HEK293 (cell line): ENCODE results near the gene ACSS1.
A peak's percentile ranks its signal among the peaks of the same experiment; 100 is the strongest.

Experiments used
- CTCF ChIA-PET: fragments of 350-600 bp; formaldehyde crosslinking; extraction: SDS; loops from one replicate; lab custom pipeline; 2021; ENCODE audit warnings: antibody characterized with exemption; lab: Yijun Ruan, JAX
- POLR2A ChIA-PET: fragments of 300-600 bp; formaldehyde crosslinking; extraction: SDS; loops from one replicate; lab custom pipeline; 2020; ENCODE audit warnings: antibody characterized with exemption, inconsistent platforms; lab: Yijun Ruan, JAX
- H3K27ac ChIP-seq: fragments of 200-500 bp; sonication (Bioruptor generic); 2 replicates; pipeline ENCODE4 v1.5.1; 2014; ENCODE audit warnings: low read depth, low read length, control low read depth, inconsistent platforms; ENCODE audit errors: extremely low read depth
- H3K36me3 ChIP-seq, 2 experiments: fragments of 200-500 bp in 1 of 2; sonication (Bioruptor generic) in 1 of 2; 1 replicate in 1 of 2; 2 replicates in 1 of 2; pipeline ENCODE4 v1.5.1; 2014 to 2017; ENCODE audit warnings: inconsistent platforms in 2 of 2, low read length in 2 of 2; ENCODE audit not compliant: control insufficient read depth in 2 of 2, insufficient read depth in 1 of 2
- H3K4me1 ChIP-seq: fragments of 200-500 bp; sonication (Bioruptor generic); 2 replicates; pipeline ENCODE4 v1.5.1; 2014; ENCODE audit warnings: mild to moderate bottlenecking, low read length, inconsistent platforms; ENCODE audit not compliant: control insufficient read depth, insufficient read depth
- H3K4me3 ChIP-seq: 2 replicates; pipeline ENCODE4 v1.5.1; 2011; ENCODE audit warnings: low read depth, mild to moderate bottlenecking, control low read depth, low read length, moderate library complexity
- H3K9me3 ChIP-seq: fragments of 200-500 bp; sonication (Bioruptor generic); 2 replicates; pipeline ENCODE4 v1.5.1; 2014; ENCODE audit warnings: low read depth, low read length, inconsistent platforms; ENCODE audit not compliant: control insufficient read depth, insufficient read depth
- HOXA7 ChIP-seq: sonication (generic); formaldehyde crosslinking; IDR thresholded peaks from 2 replicates; pipeline ENCODE4 v1.8.1; 2022; ENCODE audit warnings: missing genetic modification reagents, borderline replicate concordance
- MEIS1 ChIP-seq: sonication (generic); formaldehyde crosslinking; IDR thresholded peaks from 2 replicates; pipeline ENCODE4 v1.8.1; 2022; ENCODE audit warnings: missing genetic modification reagents, mild to moderate bottlenecking, borderline replicate concordance
- OVOL3 ChIP-seq: fragments of 450-650 bp; formaldehyde crosslinking; IDR thresholded peaks from 2 replicates; pipeline ENCODE4 v1.5.1; 2016; ENCODE audit warnings: missing biosample characterization, missing genetic modification characterization
- ZFHX2 ChIP-seq: fragments of 450-650 bp; formaldehyde crosslinking; conservative IDR thresholded peaks from 2 replicates; pipeline ENCODE4 v1.5.1; 2016; ENCODE audit warnings: missing biosample characterization, missing genetic modification characterization
- ZNF140 ChIP-seq: fragments of 450-650 bp; formaldehyde crosslinking; IDR thresholded peaks from 2 replicates; pipeline ENCODE4 v1.5.1; 2016; ENCODE audit warnings: missing biosample characterization, missing genetic modification characterization
- ZNF146 ChIP-seq: fragments of 450-650 bp; formaldehyde crosslinking; IDR thresholded peaks from 2 replicates; pipeline ENCODE4 v1.5.1; 2016; ENCODE audit warnings: missing biosample characterization, missing genetic modification characterization
- ZNF157 ChIP-seq: fragments of 450-650 bp; formaldehyde crosslinking; IDR thresholded peaks from 2 replicates; pipeline ENCODE4 v1.5.1; 2016; ENCODE audit warnings: missing biosample characterization, missing genetic modification characterization
- ZNF175 ChIP-seq: fragments of 450-650 bp; formaldehyde crosslinking; IDR thresholded peaks from 2 replicates; pipeline ENCODE4 v1.5.1; 2016; ENCODE audit warnings: missing biosample characterization, missing genetic modification characterization
- ZNF292 ChIP-seq: fragments of 450-650 bp; formaldehyde crosslinking; IDR thresholded peaks from 2 replicates; pipeline ENCODE4 v1.5.1; 2016; ENCODE audit warnings: low read depth, missing biosample characterization, missing genetic modification characterization, borderline replicate concordance
- ZNF473 ChIP-seq: fragments of 450-650 bp; formaldehyde crosslinking; IDR thresholded peaks from 2 replicates; pipeline ENCODE4 v1.5.1; 2017; ENCODE audit warnings: missing biosample characterization, missing genetic modification characterization
- ZNF76 ChIP-seq: fragments of 450-650 bp; formaldehyde crosslinking; IDR thresholded peaks from 2 replicates; pipeline ENCODE4; 2016; ENCODE audit warnings: low read depth, missing biosample characterization, missing genetic modification characterization, borderline replicate concordance
- ZNF843 ChIP-seq: fragments of 450-650 bp; formaldehyde crosslinking; IDR thresholded peaks from 2 replicates; pipeline ENCODE4 v1.5.1; 2016; ENCODE audit warnings: missing biosample characterization, missing genetic modification characterization
- TF ChIP-seq, protein P1 (sequence below): fragments of 450-650 bp; formaldehyde crosslinking; IDR thresholded peaks from 2 replicates; pipeline ENCODE4 v1.5.1; 2017; ENCODE audit warnings: missing biosample characterization, missing genetic modification characterization
- TF ChIP-seq, protein P2 (sequence below): fragments of 450-650 bp; IDR thresholded peaks from 2 replicates; pipeline ENCODE4 v1.5.1; 2018; ENCODE audit warnings: missing biosample characterization, missing genetic modification characterization
- TF ChIP-seq, protein P3 (sequence below): fragments of 450-650 bp; formaldehyde crosslinking; IDR thresholded peaks from 2 replicates; pipeline ENCODE4 v1.5.1; 2016; ENCODE audit warnings: missing biosample characterization, missing genetic modification characterization
- TF ChIP-seq, protein P4 (sequence below): fragments of 450-650 bp; formaldehyde crosslinking; conservative IDR thresholded peaks from 2 replicates; pipeline ENCODE4 v1.5.1; 2016; ENCODE audit warnings: low read depth, missing biosample characterization, missing genetic modification characterization
- TF ChIP-seq, protein P5 (sequence below): fragments of 450-650 bp; formaldehyde crosslinking; IDR thresholded peaks from 2 replicates; pipeline ENCODE4 v1.5.1; 2016; ENCODE audit warnings: missing biosample characterization, missing genetic modification characterization

The ACSS1 gene

DNA sequence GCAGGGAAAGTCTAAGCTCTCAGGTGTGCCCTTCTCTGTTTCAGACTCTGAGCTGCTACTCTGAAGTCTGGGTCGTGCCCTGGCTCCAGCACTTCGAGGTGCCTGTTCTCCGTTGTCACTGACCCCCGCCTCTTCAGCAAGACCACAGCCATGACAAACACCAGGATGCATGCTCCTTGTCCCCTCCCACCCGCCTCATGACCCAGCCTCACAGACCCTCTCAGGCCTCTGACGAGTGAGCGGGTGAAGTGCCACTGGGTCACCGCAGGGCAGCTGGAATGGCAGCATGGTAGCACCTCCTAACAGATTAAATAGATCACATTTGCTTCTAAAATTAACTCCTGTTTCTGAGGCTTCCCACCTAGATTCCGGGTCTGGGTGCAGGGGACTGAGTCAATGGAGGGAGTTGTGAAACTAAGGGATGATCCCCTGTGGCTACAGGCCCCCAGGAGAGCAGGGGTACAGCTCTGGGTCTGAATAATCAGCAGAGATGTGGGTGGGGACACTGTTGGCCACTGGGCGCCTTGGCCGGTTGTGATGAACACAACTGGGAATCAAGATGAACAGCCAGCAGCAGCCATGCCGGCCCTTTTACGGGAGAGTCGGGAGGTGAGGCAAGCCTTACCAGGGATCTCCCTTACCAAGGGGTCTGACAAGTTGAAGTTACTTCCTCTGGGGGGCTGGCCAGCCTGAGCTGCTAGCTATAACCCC is 98.2 kb downstream of the ACSS1 start (continued):
- TF ChIP-seq MEIS1 (no peak), ZNF140 (no peak), ZNF175 (tag by site-specific recombination) (no peak), ZNF157 (no peak)
- TF ChIP-seq, protein P1, sequence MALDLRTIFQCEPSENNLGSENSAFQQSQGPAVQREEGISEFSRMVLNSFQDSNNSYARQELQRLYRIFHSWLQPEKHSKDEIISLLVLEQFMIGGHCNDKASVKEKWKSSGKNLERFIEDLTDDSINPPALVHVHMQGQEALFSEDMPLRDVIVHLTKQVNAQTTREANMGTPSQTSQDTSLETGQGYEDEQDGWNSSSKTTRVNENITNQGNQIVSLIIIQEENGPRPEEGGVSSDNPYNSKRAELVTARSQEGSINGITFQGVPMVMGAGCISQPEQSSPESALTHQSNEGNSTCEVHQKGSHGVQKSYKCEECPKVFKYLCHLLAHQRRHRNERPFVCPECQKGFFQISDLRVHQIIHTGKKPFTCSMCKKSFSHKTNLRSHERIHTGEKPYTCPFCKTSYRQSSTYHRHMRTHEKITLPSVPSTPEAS (tag by site-specific recombination): no peak
- TF ChIP-seq, protein P2, sequence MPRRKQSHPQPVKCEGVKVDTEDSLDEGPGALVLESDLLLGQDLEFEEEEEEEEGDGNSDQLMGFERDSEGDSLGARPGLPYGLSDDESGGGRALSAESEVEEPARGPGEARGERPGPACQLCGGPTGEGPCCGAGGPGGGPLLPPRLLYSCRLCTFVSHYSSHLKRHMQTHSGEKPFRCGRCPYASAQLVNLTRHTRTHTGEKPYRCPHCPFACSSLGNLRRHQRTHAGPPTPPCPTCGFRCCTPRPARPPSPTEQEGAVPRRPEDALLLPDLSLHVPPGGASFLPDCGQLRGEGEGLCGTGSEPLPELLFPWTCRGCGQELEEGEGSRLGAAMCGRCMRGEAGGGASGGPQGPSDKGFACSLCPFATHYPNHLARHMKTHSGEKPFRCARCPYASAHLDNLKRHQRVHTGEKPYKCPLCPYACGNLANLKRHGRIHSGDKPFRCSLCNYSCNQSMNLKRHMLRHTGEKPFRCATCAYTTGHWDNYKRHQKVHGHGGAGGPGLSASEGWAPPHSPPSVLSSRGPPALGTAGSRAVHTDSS (tag by site-specific recombination): no peak

DNA sequence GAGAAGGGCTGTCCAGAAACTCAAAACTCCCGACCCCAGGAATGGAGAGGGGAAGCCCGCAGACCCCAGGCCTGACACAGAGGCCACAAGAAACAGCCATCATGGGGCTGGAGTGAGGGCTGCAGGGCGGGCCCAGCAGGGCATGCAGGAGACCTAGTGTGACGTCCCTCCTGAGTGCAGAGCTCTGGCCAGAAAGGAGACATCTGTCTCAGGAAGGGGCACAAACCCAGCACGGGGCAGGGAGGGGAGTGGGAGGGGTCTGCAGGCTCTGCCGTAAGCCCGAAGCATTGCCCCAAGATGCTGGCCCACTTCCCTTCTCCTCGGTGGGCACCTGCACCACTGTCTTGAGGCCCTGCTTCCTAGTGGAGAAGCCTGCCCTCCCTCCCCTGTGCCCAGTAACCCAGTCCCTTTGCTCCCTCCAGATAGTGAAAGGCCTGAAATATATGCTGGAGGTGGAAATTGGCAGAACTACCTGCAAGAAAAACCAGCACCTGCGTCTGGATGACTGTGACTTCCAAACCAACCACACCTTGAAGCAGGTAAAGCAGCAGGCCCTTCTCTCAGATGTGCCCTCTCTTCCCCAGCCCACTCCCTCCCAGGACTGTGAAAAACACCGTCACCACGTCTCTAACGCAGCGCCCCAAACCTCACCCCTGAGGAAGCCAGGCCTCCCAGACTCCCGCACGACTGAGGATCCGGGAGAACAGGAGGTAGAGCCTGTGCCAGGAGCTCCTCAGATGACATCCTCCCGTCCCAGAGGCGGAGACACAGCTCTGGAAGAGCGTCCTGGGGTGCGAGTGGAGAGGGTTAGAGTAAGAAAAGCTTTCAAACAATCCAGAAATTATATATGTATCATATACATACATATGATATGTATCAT is 99.2 kb downstream of the ACSS1 start:
- ChIA-PET POLR2A (no interaction called here), CTCF (no interaction called here)
- Histone ChIP-seq H3K4me3 (no peak overlapping the region), H3K27ac (no peak overlapping the region), H3K36me3 (peaks cover 0 to 53% of the 10 kb centered on the region in 2 experiments; a peak in 1 of 3 replicates), H3K4me1 (no peaks in the 10 kb centered on the region), H3K9me3 (no peaks in the 10 kb centered on the region)
- no peak for TF ChIP-seq HOXA7
- TF ChIP-seq ZNF292 (tag by site-specific recombination): no peak
- TF ChIP-seq ZNF473: no peak
- no peak for TF ChIP-seq ZNF175 (tag by site-specific recombination)
- no peak for TF ChIP-seq ZNF843 (tag by site-specific recombination)
- TF ChIP-seq ZNF146 (tag by site-specific recombination): no peak
- TF ChIP-seq, protein P3, sequence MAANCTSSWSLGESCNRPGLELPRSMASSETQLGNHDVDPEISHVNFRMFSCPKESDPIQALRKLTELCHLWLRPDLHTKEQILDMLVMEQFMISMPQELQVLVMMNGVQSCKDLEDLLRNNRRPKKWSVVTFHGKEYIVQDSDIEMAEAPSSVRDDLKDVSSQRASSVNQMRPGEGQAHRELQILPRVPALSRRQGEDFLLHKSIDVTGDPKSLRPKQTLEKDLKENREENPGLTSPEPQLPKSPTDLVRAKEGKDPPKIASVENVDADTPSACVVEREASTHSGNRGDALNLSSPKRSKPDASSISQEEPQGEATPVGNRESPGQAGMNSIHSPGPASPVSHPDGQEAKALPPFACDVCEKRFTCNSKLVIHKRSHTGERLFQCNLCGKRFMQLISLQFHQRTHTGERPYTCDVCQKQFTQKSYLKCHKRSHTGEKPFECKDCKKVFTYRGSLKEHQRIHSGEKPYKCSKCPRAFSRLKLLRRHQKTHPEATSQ (tag by site-specific recombination): no peak

DNA sequence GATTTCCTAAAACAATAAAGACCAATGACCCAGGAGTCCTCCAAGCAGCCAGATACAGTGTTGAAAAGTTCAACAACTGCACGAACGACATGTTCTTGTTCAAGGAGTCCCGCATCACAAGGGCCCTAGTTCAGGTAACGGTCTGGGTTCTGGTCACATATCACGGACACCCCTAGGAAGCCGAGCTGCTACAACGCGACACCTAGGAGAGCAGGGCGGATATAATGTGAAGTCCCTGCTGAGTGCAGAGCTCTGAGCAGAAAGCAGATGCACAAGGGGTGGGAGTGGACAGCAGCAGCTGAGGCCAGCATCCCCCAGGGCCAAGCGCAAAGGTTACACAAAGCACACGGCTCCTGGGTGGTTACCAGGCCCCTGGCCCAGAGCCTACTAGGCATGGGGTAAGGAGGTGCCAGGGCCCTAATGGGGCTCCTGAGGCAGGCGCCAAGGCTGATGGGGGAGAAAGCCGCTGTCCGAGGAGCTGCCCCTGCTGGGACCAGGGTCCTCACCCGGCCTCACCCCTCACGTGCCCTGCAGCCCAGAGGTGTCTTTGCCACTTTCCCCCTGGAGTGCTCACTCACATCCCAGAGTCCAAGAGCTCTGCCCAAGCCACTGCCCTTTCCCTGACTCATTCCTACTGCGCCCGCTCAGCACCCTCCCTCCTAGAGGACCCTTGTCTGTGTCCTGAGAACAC is 100.5 kb downstream of the ACSS1 start:
- POLR2A ChIA-PET: no interaction called here
- TF ChIP-seq ZFHX2 (tag by site-specific recombination) (0 out of 2 replicates have a peak, but pooled peaks have one; percentile 26), OVOL3 (tag by site-specific recombination) (no peak), ZNF76 (tag by site-specific recombination) (no peak), MEIS1 (no peak)
- TF ChIP-seq, protein P4, sequence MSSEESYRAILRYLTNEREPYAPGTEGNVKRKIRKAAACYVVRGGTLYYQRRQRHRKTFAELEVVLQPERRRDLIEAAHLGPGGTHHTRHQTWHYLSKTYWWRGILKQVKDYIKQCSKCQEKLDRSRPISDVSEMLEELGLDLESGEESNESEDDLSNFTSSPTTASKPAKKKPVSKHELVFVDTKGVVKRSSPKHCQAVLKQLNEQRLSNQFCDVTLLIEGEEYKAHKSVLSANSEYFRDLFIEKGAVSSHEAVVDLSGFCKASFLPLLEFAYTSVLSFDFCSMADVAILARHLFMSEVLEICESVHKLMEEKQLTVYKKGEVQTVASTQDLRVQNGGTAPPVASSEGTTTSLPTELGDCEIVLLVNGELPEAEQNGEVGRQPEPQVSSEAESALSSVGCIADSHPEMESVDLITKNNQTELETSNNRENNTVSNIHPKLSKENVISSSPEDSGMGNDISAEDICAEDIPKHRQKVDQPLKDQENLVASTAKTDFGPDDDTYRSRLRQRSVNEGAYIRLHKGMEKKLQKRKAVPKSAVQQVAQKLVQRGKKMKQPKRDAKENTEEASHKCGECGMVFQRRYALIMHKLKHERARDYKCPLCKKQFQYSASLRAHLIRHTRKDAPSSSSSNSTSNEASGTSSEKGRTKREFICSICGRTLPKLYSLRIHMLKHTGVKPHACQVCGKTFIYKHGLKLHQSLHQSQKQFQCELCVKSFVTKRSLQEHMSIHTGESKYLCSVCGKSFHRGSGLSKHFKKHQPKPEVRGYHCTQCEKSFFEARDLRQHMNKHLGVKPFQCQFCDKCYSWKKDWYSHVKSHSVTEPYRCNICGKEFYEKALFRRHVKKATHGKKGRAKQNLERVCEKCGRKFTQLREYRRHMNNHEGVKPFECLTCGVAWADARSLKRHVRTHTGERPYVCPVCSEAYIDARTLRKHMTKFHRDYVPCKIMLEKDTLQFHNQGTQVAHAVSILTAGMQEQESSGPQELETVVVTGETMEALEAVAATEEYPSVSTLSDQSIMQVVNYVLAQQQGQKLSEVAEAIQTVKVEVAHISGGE: no peak
- TF ChIP-seq, protein P5, sequence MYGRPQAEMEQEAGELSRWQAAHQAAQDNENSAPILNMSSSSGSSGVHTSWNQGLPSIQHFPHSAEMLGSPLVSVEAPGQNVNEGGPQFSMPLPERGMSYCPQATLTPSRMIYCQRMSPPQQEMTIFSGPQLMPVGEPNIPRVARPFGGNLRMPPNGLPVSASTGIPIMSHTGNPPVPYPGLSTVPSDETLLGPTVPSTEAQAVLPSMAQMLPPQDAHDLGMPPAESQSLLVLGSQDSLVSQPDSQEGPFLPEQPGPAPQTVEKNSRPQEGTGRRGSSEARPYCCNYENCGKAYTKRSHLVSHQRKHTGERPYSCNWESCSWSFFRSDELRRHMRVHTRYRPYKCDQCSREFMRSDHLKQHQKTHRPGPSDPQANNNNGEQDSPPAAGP (tag by site-specific recombination): no peak
- no peaks in the 10 kb centered on the region for H3K9me3 ChIP-seq
- no peak overlapping the region for H3K4me3 ChIP-seq
- no peaks in the 10 kb centered on the region for H3K4me1 ChIP-seq
- peaks cover 0 to 40% of the 10 kb centered on the region in 2 experiments; a peak in 1 of 3 replicates for H3K36me3 ChIP-seq
- no peak overlapping the region for H3K27ac ChIP-seq
- CTCF ChIA-PET: interaction anchor here (0.5 kb wide), 1 partner anchor 222 kb away, joined by 3 read pairs; no protein-coding TSS in a partner anchor
